ENCODE results near the gene ARHGEF6.

The ARHGEF6 gene

DNA sequence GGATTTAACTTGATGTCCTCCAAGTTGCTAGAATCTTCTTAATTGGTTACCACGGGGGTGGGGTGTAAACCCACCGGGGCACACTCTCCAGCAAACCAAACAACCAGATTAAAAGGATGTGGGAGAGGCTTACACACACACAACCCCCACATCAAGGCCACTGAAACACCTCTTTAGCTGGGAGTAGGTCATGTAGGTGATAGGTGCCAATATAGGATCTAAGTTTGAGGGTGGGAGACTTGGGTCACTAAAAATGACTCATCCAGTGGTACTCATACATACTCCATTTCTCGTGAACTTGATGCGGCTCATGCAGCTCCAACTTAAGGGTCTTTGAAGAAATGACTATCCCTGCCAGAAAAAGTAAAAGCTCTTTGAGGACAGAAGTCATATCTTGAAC lies 153.3 kb downstream of the ARHGEF6 start:
- Histone ChIP-seq H3K4me3 (ENCODE audit: low read depth, low read length) (no peak overlapping the region), H3K27me3 (replicated peaks) (no peaks in the 10 kb centered on the region), H3K36me3 (replicated peaks) (no peaks in the 10 kb centered on the region), H3K27ac (no peak overlapping the region)
- no peak for DNase-seq
- TF ChIP-seq, protein P1, sequence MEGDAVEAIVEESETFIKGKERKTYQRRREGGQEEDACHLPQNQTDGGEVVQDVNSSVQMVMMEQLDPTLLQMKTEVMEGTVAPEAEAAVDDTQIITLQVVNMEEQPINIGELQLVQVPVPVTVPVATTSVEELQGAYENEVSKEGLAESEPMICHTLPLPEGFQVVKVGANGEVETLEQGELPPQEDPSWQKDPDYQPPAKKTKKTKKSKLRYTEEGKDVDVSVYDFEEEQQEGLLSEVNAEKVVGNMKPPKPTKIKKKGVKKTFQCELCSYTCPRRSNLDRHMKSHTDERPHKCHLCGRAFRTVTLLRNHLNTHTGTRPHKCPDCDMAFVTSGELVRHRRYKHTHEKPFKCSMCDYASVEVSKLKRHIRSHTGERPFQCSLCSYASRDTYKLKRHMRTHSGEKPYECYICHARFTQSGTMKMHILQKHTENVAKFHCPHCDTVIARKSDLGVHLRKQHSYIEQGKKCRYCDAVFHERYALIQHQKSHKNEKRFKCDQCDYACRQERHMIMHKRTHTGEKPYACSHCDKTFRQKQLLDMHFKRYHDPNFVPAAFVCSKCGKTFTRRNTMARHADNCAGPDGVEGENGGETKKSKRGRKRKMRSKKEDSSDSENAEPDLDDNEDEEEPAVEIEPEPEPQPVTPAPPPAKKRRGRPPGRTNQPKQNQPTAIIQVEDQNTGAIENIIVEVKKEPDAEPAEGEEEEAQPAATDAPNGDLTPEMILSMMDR (IDR thresholded peaks at IDR 0.05; ENCODE audit: low read depth, low read length, missing control alignments): no peak
- in situ Hi-C loops (cut with HindIII; ENCODE audit: low pct_ligation_motif_present, low sequenced_read_pairs): no loop called here

DNA sequence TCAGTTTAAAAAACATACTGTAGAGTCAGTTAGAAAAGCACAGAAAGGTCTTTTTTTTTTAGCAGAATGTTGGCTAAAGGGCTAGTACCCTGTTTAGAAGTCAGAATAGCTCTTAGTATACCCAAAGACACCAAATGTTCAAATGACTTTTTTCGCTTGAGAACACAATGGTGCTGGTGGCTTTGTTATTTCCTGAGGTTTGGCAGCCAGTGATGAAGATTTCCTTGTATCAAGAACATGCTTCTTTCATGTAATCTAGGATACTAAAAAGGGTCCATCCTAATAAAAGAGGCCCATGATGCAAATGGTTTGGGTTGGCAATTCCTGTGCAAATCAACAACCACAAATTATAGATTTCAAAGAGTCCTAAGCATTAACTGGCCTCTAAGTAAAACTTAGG lies 153.8 kb downstream of the ARHGEF6 start:
- H3K4me3 ChIP-seq (ENCODE audit: low read depth, low read length): no peak overlapping the region
- no peaks in the 10 kb centered on the region for H3K36me3 ChIP-seq (replicated peaks)
- in situ Hi-C loops (cut with HindIII; ENCODE audit: low pct_ligation_motif_present, low sequenced_read_pairs): no loop called here
- no peaks in the 10 kb centered on the region for H3K27me3 ChIP-seq (replicated peaks)
- TF ChIP-seq, protein P1 (IDR thresholded peaks at IDR 0.05; ENCODE audit: low read depth, low read length, missing control alignments): no peak
- DNase-seq: no peak
- H3K27ac ChIP-seq: no peak overlapping the region

DNA sequence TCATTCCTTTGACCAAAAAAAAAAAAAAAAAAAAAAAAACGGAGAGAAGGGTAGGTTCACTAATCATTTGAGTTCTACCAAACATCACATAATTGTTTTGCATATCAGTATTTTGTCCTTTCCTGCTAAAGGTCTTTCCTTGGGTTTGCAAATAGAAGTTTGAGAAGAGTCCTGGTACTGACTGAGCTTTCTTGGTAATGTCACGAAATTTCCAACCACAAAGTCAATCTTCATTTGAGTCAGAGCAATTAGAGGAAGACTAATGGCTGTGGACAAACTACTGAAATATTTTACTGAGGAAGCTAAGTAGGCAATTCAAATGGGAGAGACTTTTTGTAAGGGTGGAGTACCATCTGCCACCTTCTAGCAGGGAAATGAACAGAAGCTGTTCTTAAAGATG lies 154.5 kb downstream of the ARHGEF6 start:
- Histone ChIP-seq H3K27ac (no peak overlapping the region), H3K36me3 (replicated peaks) (no peaks in the 10 kb centered on the region), H3K27me3 (replicated peaks) (no peaks in the 10 kb centered on the region), H3K4me3 (ENCODE audit: low read depth, low read length) (no peak overlapping the region)
- in situ Hi-C loops (cut with HindIII; ENCODE audit: low pct_ligation_motif_present, low sequenced_read_pairs): no loop called here
- TF ChIP-seq, protein P1 (IDR thresholded peaks at IDR 0.05; ENCODE audit: low read depth, low read length, missing control alignments): no peak
- DNase-seq: no peak

DNA sequence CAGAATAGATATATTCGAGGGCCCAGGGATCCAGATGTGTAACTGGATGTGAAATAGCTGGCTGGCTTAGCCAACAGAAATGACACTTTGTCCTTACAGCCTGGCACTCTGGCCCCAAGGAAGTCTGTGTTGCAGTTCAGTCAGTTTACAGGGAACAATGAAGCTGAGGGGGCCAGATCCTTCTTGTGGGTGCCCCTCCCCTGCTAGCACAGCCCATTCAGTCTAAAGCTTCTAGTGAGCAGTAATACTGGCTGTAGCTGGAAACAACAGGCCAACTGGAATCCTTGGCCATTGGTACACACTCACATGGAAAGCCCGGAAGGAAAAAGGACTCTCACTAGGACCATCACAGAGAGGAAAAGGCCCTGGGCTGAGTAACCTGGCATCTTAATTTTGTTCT lies 155.5 kb downstream of the ARHGEF6 start:
- no peaks in the 10 kb centered on the region for H3K36me3 ChIP-seq (replicated peaks)
- in situ Hi-C loops (cut with HindIII; ENCODE audit: low pct_ligation_motif_present, low sequenced_read_pairs): no loop called here
- no peak overlapping the region for H3K4me3 ChIP-seq (ENCODE audit: low read depth, low read length)
- H3K27me3 ChIP-seq (replicated peaks): no peaks in the 10 kb centered on the region
- H3K27ac ChIP-seq: no peak overlapping the region
- no peak for DNase-seq
- TF ChIP-seq, protein P1 (IDR thresholded peaks at IDR 0.05; ENCODE audit: low read depth, low read length, missing control alignments): no peak

DNA sequence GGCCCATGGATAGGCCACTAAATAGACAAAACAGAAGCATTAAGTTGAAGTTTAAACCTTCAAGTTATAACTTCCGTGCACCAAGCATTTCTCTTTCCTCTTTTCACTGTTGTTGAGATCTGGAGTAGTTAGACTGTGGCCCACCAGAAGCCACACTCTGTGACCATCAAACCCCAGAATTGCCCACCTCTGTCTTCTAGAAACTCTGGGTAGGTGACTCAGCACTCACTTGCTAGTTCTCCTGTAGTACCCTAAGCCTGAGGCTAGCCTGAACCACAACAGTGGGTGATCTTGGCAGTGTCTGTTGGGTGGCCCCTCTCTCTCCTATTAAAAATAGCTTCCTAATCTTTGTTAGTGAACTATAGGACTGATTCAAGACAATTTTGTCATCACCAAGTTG lies 157.3 kb downstream of the ARHGEF6 start:
- H3K27me3 ChIP-seq (replicated peaks): no peaks in the 10 kb centered on the region
- in situ Hi-C loops (cut with HindIII; ENCODE audit: low pct_ligation_motif_present, low sequenced_read_pairs): no loop called here
- no peak overlapping the region for H3K4me3 ChIP-seq (ENCODE audit: low read depth, low read length)
- TF ChIP-seq, protein P1 (IDR thresholded peaks at IDR 0.05; ENCODE audit: low read depth, low read length, missing control alignments): no peak
- DNase-seq: no peak
- no peak overlapping the region for H3K27ac ChIP-seq
- H3K36me3 ChIP-seq (replicated peaks): no peaks in the 10 kb centered on the region

DNA sequence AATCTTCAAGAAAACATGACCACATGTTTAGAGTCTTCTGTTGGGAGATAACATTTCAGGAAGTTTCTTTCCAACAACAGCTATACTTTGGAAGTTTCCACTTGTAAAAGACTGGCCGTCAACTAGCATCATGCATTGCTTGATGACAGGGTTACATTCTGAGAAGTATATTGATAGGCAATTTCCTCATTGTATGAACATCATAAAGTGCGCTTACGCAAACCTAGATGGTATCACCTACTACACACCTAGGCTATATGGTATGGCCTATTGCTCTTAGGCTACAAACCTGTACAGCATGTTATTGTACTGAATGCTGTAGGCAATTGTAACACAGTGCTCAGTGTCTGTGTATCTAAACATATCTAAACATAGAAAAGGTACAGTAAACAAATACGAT lies 158.2 kb downstream of the ARHGEF6 start:
- TF ChIP-seq, protein P1 (IDR thresholded peaks at IDR 0.05; ENCODE audit: low read depth, low read length, missing control alignments): no peak
- Histone ChIP-seq H3K27me3 (replicated peaks) (no peaks in the 10 kb centered on the region), H3K36me3 (replicated peaks) (no peaks in the 10 kb centered on the region), H3K4me3 (ENCODE audit: low read depth, low read length) (no peak overlapping the region), H3K27ac (no peak overlapping the region)
- in situ Hi-C loops (cut with HindIII; ENCODE audit: low pct_ligation_motif_present, low sequenced_read_pairs): no loop called here
- DNase-seq: no peak
